Memory B cell (primary cell): Measurements from ENCODE around the gene PLCL1.

Experiments used
- ATAC-seq: fragments of 150-1000 bp; cut with Tn5 transposase; 2 replicates; pipeline ENCODE4 v1.10.0; 2021; ENCODE audit warnings: low read depth, mild to moderate bottlenecking, moderate library complexity
- DNase-seq, 2 donors: peaks; one replicate each; pipeline ENCODE4 v3.0.0; 2022; ENCODE audit warnings: low spot score in 2 of 2
- H3K27ac Mint-ChIP-seq: one replicate; pipeline ENCODE4 v1.8.0; 2022; ENCODE audit warnings: mild to moderate bottlenecking, moderate library complexity, mixed read lengths
- H3K27me3 Mint-ChIP-seq: one replicate; pipeline ENCODE4 v1.8.0; 2022; ENCODE audit warnings: mixed read lengths
- H3K36me3 Mint-ChIP-seq: one replicate; pipeline ENCODE4 v1.8.0; 2022; ENCODE audit warnings: mild to moderate bottlenecking, mixed read lengths
- H3K4me1 Mint-ChIP-seq: one replicate; pipeline ENCODE4 v1.8.0; 2022; ENCODE audit warnings: mixed read lengths
- H3K4me3 Mint-ChIP-seq: one replicate; pipeline ENCODE4 v1.8.0; 2022; ENCODE audit warnings: mild to moderate bottlenecking, moderate library complexity, mixed read lengths
- H3K9me3 Mint-ChIP-seq: one replicate; pipeline ENCODE4 v1.8.0; 2022; ENCODE audit warnings: mixed read lengths

Gene PLCL1

GRCh38 chr2:198143156-198143555, 338.8 kb downstream of the PLCL1 start:
- H3K4me1 Mint-ChIP-seq: no peaks in the 10 kb centered on the region
- H3K9me3 Mint-ChIP-seq: no peaks in the 10 kb centered on the region
- no peak overlapping the region for H3K4me3 Mint-ChIP-seq
- H3K27me3 Mint-ChIP-seq: no peaks in the 10 kb centered on the region
- ATAC-seq (no peak), DNase-seq (no peak)
- H3K36me3 Mint-ChIP-seq: no peaks in the 10 kb centered on the region
- H3K27ac Mint-ChIP-seq: no peak overlapping the region

DNA sequence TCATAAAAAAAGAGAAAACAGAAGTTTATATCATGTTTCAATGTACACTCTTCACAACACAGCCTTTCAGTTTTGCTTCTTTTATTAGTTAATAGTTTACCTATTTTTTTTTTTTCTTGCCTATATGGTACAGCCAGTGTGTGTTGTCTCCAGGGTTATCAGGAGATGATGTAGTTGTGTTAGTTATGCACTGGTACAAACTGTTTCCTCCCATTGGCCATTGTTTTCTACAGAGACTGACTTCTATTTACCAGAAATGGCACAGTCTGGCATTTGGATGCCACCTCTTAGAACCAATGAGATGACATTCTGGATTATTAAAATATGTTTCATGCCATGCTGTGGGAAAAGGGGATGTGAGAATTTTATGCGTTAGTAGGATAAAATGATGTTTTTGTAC, 339.4 kb downstream of the PLCL1 start:
- no peak for DNase-seq
- Mint-ChIP-seq H3K9me3 (no peaks in the 10 kb centered on the region), H3K4me3 (no peak overlapping the region), H3K36me3 (no peaks in the 10 kb centered on the region), H3K4me1 (no peaks in the 10 kb centered on the region), H3K27me3 (peaks cover under 1% of the 10 kb centered on the region), H3K27ac (no peak overlapping the region)
- ATAC-seq: no peak

GRCh38 chr2:198144660-198145059, 340.3 kb downstream of the PLCL1 start:
- ATAC-seq (no peak), DNase-seq (no peak)
- Mint-ChIP-seq H3K27ac (no peak overlapping the region), H3K9me3 (no peaks in the 10 kb centered on the region), H3K4me1 (no peaks in the 10 kb centered on the region), H3K27me3 (peaks cover 1% of the 10 kb centered on the region), H3K4me3 (no peak overlapping the region), H3K36me3 (no peaks in the 10 kb centered on the region)

DNA sequence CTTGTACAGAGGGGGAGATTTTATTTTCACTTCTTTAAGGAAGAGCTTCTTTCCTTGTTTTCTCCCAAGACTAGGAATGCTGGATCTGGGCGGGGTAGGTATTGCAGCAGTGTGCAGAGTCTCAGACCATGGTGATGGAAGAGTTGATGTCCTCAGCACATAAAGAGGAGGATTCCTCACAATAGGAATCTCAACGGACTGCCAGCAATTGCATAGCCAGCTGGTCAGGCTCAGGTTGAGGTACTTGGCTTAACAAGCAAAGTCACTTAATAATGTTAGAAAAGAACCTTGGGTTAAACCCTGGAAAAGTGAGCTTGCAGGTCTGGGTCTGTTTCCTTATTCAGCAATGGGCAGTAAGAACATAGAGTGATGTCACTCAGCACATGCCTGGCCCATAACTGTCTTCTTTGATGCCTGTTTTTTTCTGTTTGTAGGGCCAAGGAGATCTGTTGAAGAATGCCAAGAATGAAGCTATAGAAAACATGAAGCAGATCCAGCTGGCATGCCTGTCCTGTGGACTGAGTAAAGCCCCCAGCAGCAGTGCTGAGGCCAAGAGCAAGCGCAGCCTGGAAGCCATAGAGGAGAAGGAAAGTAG, 342.1 kb downstream of the PLCL1 start:
- DNase-seq (no peak), ATAC-seq (no peak)
- Mint-ChIP-seq H3K27ac (no peak overlapping the region), H3K27me3 (peaks cover 1% of the 10 kb centered on the region), H3K9me3 (no peaks in the 10 kb centered on the region), H3K4me1 (no peaks in the 10 kb centered on the region), H3K36me3 (no peaks in the 10 kb centered on the region), H3K4me3 (no peak overlapping the region)

DNA sequence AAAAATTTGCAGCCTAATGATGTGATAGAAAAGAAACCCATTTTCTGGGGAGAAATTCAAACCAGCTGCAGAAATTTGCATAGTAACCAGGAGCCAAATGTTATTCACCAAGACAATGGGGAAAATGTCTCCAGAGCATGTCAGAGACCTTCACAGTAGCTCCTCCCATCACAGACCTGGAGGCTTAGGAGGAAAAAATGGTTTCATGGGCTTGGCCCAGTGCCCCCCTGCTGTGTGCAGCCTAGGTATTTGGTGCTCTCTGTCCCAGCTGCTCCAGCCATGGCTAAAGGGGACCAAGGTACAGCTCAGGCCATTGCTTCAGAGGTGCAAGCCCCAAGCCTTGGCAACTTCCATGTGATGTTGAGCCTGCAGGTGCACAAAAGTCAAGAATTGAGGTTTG, 352.9 kb downstream of the PLCL1 start:
- H3K4me3 Mint-ChIP-seq: no peak overlapping the region
- DNase-seq (no peak), ATAC-seq (no peak)
- no peaks in the 10 kb centered on the region for H3K27me3 Mint-ChIP-seq
- H3K4me1 Mint-ChIP-seq: no peaks in the 10 kb centered on the region
- H3K36me3 Mint-ChIP-seq: peaks cover 2% of the 10 kb centered on the region
- H3K27ac Mint-ChIP-seq: no peak overlapping the region
- H3K9me3 Mint-ChIP-seq: peaks cover 6% of the 10 kb centered on the region

GRCh38 chr2:198161151-198161550, 356.8 kb downstream of the PLCL1 start:
- DNase-seq (no peak), ATAC-seq (no peak)
- H3K4me3 Mint-ChIP-seq: no peak overlapping the region
- H3K27me3 Mint-ChIP-seq: no peaks in the 10 kb centered on the region
- no peak overlapping the region for H3K27ac Mint-ChIP-seq
- H3K36me3 Mint-ChIP-seq: peaks cover 2% of the 10 kb centered on the region
- H3K4me1 Mint-ChIP-seq: no peaks in the 10 kb centered on the region
- peaks cover 6% of the 10 kb centered on the region for H3K9me3 Mint-ChIP-seq

- no peak for DNase-seq
- Mint-ChIP-seq H3K27ac (no peak overlapping the region), H3K4me3 (no peak overlapping the region), H3K27me3 (no peaks in the 10 kb centered on the region), H3K4me1 (no peaks in the 10 kb centered on the region), H3K9me3 (no peaks in the 10 kb centered on the region), H3K36me3 (no peaks in the 10 kb centered on the region)
- ATAC-seq: no peak
These were observed 357.9 kb downstream of the PLCL1 start for GRCh38 chr2:198162276-198162675.

GRCh38 chr2:198164843-198165242, 360.4 kb downstream of the PLCL1 start:
- Mint-ChIP-seq H3K27me3 (peaks cover 2% of the 10 kb centered on the region), H3K9me3 (no peaks in the 10 kb centered on the region), H3K27ac (no peak overlapping the region), H3K36me3 (no peaks in the 10 kb centered on the region), H3K4me3 (no peak overlapping the region), H3K4me1 (no peaks in the 10 kb centered on the region)
- DNase-seq (no peak), ATAC-seq (no peak)

DNA sequence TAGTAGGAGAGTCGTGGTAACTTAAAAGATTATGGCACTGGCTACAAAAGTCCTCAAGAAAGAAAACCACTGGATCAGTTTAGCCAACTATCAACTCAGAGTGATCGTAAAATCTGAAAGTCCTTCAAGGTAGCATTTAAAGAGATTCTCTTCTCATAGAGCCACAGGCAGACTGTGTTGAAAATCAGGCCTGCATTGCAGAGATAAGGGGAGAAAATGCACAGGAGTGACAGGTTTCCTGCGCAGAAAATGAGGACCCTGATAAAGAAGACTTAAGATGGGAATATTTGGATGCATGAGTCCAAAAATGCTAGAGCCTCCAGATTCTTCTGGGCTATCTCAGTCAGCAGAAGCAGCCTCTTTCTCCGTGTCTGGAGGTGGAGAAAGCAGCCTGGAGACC, 360.9 kb downstream of the PLCL1 start:
- Mint-ChIP-seq H3K4me1 (no peaks in the 10 kb centered on the region), H3K9me3 (no peaks in the 10 kb centered on the region), H3K4me3 (no peak overlapping the region), H3K27me3 (peaks cover 2% of the 10 kb centered on the region), H3K36me3 (no peaks in the 10 kb centered on the region), H3K27ac (no peak overlapping the region)
- ATAC-seq (no peak), DNase-seq (no peak)

DNA sequence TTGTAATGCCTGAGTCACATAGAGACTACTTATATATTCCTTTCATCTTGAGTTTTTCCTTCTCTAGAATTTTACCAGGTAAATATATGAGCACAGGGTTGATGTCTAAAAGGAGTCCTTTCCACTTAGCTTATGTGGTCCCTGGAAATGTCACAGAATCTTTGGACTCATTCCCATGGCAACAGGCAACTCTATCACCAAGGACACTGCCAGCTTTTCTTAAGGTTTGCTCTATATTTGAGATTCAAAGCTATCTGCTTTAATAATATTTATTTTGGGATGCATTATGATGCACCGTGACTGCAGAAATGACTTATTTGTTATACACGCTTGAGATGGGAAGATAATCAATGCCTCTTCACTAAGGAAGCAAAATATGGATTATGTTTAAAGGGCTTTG, 363.0 kb downstream of the PLCL1 start:
- Mint-ChIP-seq H3K9me3 (no peaks in the 10 kb centered on the region), H3K4me3 (no peak overlapping the region), H3K27ac (no peak overlapping the region), H3K36me3 (no peaks in the 10 kb centered on the region), H3K4me1 (no peaks in the 10 kb centered on the region), H3K27me3 (peaks cover 2% of the 10 kb centered on the region)
- no peak for ATAC-seq
- DNase-seq: no peak

GRCh38 chr2:198168651-198169050, 364.3 kb downstream of the PLCL1 start:
- H3K4me3 Mint-ChIP-seq: no peak overlapping the region
- ATAC-seq (no peak), DNase-seq (no peak)
- H3K27me3 Mint-ChIP-seq: peaks cover 2% of the 10 kb centered on the region
- H3K4me1 Mint-ChIP-seq: no peaks in the 10 kb centered on the region
- no peaks in the 10 kb centered on the region for H3K36me3 Mint-ChIP-seq
- H3K27ac Mint-ChIP-seq: no peak overlapping the region
- H3K9me3 Mint-ChIP-seq: no peaks in the 10 kb centered on the region

DNA sequence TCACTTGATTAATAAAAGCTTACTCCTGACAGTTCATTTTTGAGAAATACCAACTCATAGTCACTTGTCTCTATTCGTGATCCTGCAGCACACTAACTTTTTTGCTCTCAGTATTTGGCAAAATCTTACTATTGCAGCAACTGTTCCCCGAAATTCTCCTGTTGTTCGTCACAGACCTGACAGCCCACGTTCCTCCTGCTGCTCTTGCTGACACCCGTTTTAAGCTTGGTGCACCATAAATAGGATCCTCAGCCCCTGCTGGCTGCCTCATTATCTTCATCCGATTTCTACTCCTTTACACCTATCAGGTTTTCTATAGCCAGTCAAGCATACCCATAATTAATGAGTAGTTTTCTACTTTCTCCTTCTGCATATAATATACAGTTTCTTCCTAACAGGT, 368.8 kb downstream of the PLCL1 start:
- no peak overlapping the region for H3K4me3 Mint-ChIP-seq
- DNase-seq: no peak
- no peak overlapping the region for H3K27ac Mint-ChIP-seq
- H3K4me1 Mint-ChIP-seq: no peaks in the 10 kb centered on the region
- H3K27me3 Mint-ChIP-seq: no peaks in the 10 kb centered on the region
- no peaks in the 10 kb centered on the region for H3K36me3 Mint-ChIP-seq
- ATAC-seq: no peak
- H3K9me3 Mint-ChIP-seq: peaks cover 2% of the 10 kb centered on the region

DNA sequence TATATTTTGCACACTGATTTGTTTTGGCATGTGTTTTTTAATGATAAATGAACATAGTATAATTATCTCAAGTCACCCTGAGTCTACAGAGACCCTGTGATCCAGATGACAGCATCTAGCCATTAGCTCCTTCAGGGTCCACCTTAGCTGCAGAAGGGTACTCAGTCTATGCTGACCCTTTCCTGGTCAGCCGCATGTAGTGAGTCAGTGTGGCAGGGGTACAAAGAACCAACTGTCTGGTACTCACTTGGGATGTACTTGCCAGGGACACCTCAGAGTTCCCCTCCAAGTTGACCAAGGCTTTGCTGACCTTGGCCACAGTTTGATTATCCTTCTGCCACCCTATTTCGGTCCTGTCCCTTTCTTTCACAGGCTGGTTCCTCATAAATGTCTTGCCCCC, 369.5 kb downstream of the PLCL1 start:
- ATAC-seq (no peak), DNase-seq (no peak)
- no peaks in the 10 kb centered on the region for H3K27me3 Mint-ChIP-seq
- H3K4me3 Mint-ChIP-seq: no peak overlapping the region
- no peaks in the 10 kb centered on the region for H3K4me1 Mint-ChIP-seq
- no peaks in the 10 kb centered on the region for H3K36me3 Mint-ChIP-seq
- no peak overlapping the region for H3K27ac Mint-ChIP-seq
- H3K9me3 Mint-ChIP-seq: peaks cover 3% of the 10 kb centered on the region

DNA sequence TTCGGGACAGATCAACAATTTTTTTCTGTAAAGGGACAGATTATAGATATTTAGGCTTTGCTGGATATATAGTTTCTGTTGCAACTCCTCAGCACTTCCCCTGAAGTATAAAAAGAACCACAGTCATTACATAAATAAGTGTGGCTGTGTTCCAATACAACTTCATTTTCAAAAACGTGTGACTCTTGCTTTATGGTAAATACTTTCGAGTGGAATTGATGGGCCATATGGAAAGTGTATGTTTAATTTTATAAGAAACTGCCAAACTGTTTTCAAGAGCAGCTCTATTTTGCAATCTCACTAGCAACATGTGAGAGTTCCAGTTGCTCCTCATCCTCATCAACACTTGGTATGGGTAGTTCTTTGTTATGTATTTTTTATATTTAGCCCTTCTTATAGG, 370.9 kb downstream of the PLCL1 start:
- H3K4me3 Mint-ChIP-seq: no peak overlapping the region
- H3K27ac Mint-ChIP-seq: no peak overlapping the region
- H3K27me3 Mint-ChIP-seq: no peaks in the 10 kb centered on the region
- H3K36me3 Mint-ChIP-seq: no peaks in the 10 kb centered on the region
- peaks cover 5% of the 10 kb centered on the region for H3K9me3 Mint-ChIP-seq
- ATAC-seq (no peak), DNase-seq (no peak)
- H3K4me1 Mint-ChIP-seq: no peaks in the 10 kb centered on the region

DNA sequence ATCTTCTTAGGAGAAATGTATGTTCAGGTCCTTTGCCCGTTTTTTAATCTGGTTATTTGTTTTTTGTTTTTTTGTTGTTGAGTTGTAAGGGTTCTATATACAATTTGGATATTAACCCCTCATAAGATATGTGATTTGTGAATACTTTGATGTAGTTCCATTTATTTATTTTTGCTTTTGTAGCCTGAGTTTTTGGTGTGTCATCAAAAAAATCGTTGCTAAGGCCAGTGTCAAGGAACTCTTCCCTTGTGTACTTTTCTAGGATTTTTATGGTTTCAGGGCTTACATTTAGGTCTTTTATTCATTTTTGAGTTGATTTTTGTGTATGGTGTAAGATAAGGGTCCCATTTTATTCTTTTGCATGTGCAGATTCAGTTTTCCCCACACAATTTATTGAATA, 372.6 kb downstream of the PLCL1 start:
- no peak overlapping the region for H3K27ac Mint-ChIP-seq

More for the DNA sequence above, 372.6 kb downstream of the PLCL1 start:
- Mint-ChIP-seq H3K27me3 (no peaks in the 10 kb centered on the region), H3K36me3 (no peaks in the 10 kb centered on the region), H3K4me3 (no peak overlapping the region), H3K4me1 (no peaks in the 10 kb centered on the region), H3K9me3 (peaks cover 5% of the 10 kb centered on the region)
- ATAC-seq (no peak), DNase-seq (no peak)
